ENCODE results near the gene MAGEB3. TPM values are rescaled to one million over a fixed set of nuclear protein-coding genes. Genes with fewer than 3 reads are reported as not detected.

MAGEB3 gene
- total and polyA plus RNA-seq, 4 donors = not detected

- H3K4me1 ChIP-seq (ENCODE audit: control insufficient read depth in 4 of 4, insufficient read depth in 4 of 4, low read length in 3 of 4) = no peaks in the 10 kb centered on the region
- no peak overlapping the region for H3K27ac ChIP-seq (ENCODE audit: low read depth in 1 of 2, low read length in 2 of 2)
- no peaks in the 10 kb centered on the region for H3K27me3 ChIP-seq (ENCODE audit: control insufficient read depth in 4 of 4, insufficient read depth in 4 of 4, low read length in 3 of 4)
- DNase-seq (ENCODE audit: low spot score) = no peak
- WGBS = 76% methylated on average over 4 of the region's 4 CpGs
- TF ChIP-seq, protein P1, sequence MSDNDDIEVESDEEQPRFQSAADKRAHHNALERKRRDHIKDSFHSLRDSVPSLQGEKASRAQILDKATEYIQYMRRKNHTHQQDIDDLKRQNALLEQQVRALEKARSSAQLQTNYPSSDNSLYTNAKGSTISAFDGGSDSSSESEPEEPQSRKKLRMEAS (IDR thresholded peaks at IDR 0.05) = no peak
- TF ChIP-seq JUND (IDR thresholded peaks at IDR 0.05) (no peak), GABPA (IDR thresholded peaks at IDR 0.05 in 1 of 2, conservative IDR thresholded peaks at IDR 0.05 in 1 of 2) (no peak), ZBTB33 (IDR thresholded peaks at IDR 0.05) (no peak), CTCF (IDR thresholded peaks at IDR 0.05; ENCODE audit: low read depth, low read length, missing input control) (no peak), NR2F2 (IDR thresholded peaks at IDR 0.05) (no peak)
- TF ChIP-seq, protein P2, sequence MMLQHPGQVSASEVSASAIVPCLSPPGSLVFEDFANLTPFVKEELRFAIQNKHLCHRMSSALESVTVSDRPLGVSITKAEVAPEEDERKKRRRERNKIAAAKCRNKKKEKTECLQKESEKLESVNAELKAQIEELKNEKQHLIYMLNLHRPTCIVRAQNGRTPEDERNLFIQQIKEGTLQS (IDR thresholded peaks at IDR 0.05) = no peak
- no peak overlapping the region for H3K4me3 ChIP-seq (ENCODE audit: low read depth in 1 of 3, low read length in 3 of 3)
- no peaks in the 10 kb centered on the region for H3K9me3 ChIP-seq (ENCODE audit: control insufficient read depth in 4 of 4, low read length in 3 of 4)
- no peaks in the 10 kb centered on the region for H3K36me3 ChIP-seq (ENCODE audit: control insufficient read depth in 4 of 4, insufficient read depth in 3 of 4, low read depth in 1 of 4, low read length in 3 of 4)
- H3K9ac ChIP-seq (ENCODE audit: low read depth in 1 of 2, low read length in 2 of 2) = no peak overlapping the region
Observed at GRCh38 chrX:30248854-30249253, 18.4 kb downstream of the MAGEB3 start.

DNA sequence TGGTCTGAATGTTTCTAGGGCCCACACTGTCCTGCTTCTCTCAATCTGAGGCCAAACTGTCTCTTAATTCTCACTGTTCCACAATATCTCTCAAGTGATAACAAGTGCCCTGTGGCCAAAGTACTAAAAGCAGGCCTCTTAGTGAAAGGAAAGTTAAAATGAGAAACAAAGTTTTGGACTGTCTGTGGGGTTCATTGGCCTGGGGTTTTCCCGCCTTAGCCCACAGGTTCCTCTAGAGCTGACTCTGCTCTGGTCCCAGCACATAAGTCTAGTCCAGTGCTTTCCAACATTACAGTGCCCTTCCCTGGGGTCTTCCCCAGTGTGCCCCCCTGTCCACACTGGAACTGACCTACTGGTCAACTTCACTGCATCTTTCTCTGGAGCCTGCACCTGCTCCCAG, 22.8 kb downstream of the MAGEB3 start:
- no peaks in the 10 kb centered on the region for H3K9me3 ChIP-seq (ENCODE audit: control insufficient read depth in 4 of 4, low read length in 3 of 4)
- no peaks in the 10 kb centered on the region for H3K27me3 ChIP-seq (ENCODE audit: control insufficient read depth in 4 of 4, insufficient read depth in 4 of 4, low read length in 3 of 4)
- H3K4me1 ChIP-seq (ENCODE audit: control insufficient read depth in 4 of 4, insufficient read depth in 4 of 4, low read length in 3 of 4) = no peaks in the 10 kb centered on the region
- H3K9ac ChIP-seq (ENCODE audit: low read depth in 1 of 2, low read length in 2 of 2) = no peak overlapping the region
- no peak for TF ChIP-seq SP1 (IDR thresholded peaks at IDR 0.05)
- no peak for TF ChIP-seq ZBTB33 (IDR thresholded peaks at IDR 0.05)
- no peak for TF ChIP-seq HNF4G (IDR thresholded peaks at IDR 0.05)
- no peak for TF ChIP-seq FOXA2 (IDR thresholded peaks at IDR 0.05)
- no peak for TF ChIP-seq EGR1 (IDR thresholded peaks at IDR 0.05; ENCODE audit: low read depth in 2 of 2)
- TF ChIP-seq, protein P1 (IDR thresholded peaks at IDR 0.05) = no peak
- no peak for TF ChIP-seq REST (IDR thresholded peaks at IDR 0.05)
- TF ChIP-seq JUND (IDR thresholded peaks at IDR 0.05) = no peak
- no peak for TF ChIP-seq TAF1 (conservative IDR thresholded peaks at IDR 0.05)
- no peak for TF ChIP-seq CTCF (IDR thresholded peaks at IDR 0.05; ENCODE audit: low read depth, low read length, missing input control)
- TF ChIP-seq YY1 (IDR thresholded peaks at IDR 0.05) = no peak
- no peak for TF ChIP-seq FOXA1 (IDR thresholded peaks at IDR 0.05)
- TF ChIP-seq RXRA (IDR thresholded peaks at IDR 0.05) = no peak
- TF ChIP-seq, protein P2 (IDR thresholded peaks at IDR 0.05) = no peak
- no peak for TF ChIP-seq HNF4A (conservative IDR thresholded peaks at IDR 0.05)
- WGBS = 84% methylated on average over 1 of the region's 1 CpG
- H3K36me3 ChIP-seq (ENCODE audit: control insufficient read depth in 4 of 4, insufficient read depth in 3 of 4, low read depth in 1 of 4, low read length in 3 of 4) = no peaks in the 10 kb centered on the region
- no peak for DNase-seq (ENCODE audit: low spot score)
- no peak overlapping the region for H3K4me3 ChIP-seq (ENCODE audit: low read depth in 1 of 3, low read length in 3 of 3)
- H3K27ac ChIP-seq (ENCODE audit: low read depth in 1 of 2, low read length in 2 of 2) = no peak overlapping the region

Data from liver (tissue), 9 donors.